Bronchial epithelial cell (primary cell): Measurements from ENCODE around the gene CDADC1. TPM values are rescaled to one million over a fixed set of nuclear protein-coding genes. Genes with fewer than 3 reads are reported as not detected.

Source experiments
- DNase-seq: peaks from one replicate; pipeline ENCODE4 v3.0.0-alpha.2; 2010; ENCODE audit warnings: low read depth
- FAIRE-seq: peaks from 2 replicates; lab custom pipeline; 2011; peaks lifted over from hg19 to GRCh38; lab: Jason Lieb, UNC
- H3K27me3 ChIP-seq: 2 replicates; pipeline ENCODE4 v1.5.1; 2011; ENCODE audit warnings: low read length; ENCODE audit not compliant: control insufficient read depth, insufficient read depth
- H3K36me3 ChIP-seq: 2 replicates; pipeline ENCODE4 v1.5.1; 2011; ENCODE audit warnings: low read length; ENCODE audit not compliant: control insufficient read depth, insufficient read depth
- H3K4me3 ChIP-seq: 2 replicates; pipeline ENCODE4 v1.5.1; 2011; ENCODE audit warnings: mild to moderate bottlenecking, low read depth, low read length, control low read depth
- total RNA-seq: library from RNA; depleted of rRNA; stranded (reverse); fragments of >200 nt; gene quantifications from 2 replicates; pipeline ENCODE4 v1.2.1, GENCODE V29; 2014
- TF ChIP-seq, protein P1 (sequence below): IDR thresholded peaks from 2 replicates; pipeline ENCODE4 v1.5.1; 2011; ENCODE audit warnings: mild to moderate bottlenecking, moderate library complexity, low read length, control low read depth, inconsistent platforms; ENCODE audit not compliant: insufficient read depth, severe bottlenecking

The CDADC1 gene
- total RNA-seq, 1 donor from 2014 or later = 6.6 TPM

GRCh38 chr13:49300739-49301589 is 53.2 kb downstream of the CDADC1 start:
- peak; percentile 67 for DNase-seq
- TF ChIP-seq, protein P1, sequence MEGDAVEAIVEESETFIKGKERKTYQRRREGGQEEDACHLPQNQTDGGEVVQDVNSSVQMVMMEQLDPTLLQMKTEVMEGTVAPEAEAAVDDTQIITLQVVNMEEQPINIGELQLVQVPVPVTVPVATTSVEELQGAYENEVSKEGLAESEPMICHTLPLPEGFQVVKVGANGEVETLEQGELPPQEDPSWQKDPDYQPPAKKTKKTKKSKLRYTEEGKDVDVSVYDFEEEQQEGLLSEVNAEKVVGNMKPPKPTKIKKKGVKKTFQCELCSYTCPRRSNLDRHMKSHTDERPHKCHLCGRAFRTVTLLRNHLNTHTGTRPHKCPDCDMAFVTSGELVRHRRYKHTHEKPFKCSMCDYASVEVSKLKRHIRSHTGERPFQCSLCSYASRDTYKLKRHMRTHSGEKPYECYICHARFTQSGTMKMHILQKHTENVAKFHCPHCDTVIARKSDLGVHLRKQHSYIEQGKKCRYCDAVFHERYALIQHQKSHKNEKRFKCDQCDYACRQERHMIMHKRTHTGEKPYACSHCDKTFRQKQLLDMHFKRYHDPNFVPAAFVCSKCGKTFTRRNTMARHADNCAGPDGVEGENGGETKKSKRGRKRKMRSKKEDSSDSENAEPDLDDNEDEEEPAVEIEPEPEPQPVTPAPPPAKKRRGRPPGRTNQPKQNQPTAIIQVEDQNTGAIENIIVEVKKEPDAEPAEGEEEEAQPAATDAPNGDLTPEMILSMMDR = peak; percentile 77
- Histone ChIP-seq H3K27me3 (no peaks in the 10 kb centered on the region), H3K36me3 (no peaks in the 10 kb centered on the region), H3K4me3 (no peak overlapping the region)
- peak; percentile 62 for FAIRE-seq

- TF ChIP-seq, protein P1 = no peak
- H3K4me3 ChIP-seq = no peak overlapping the region
- no peaks in the 10 kb centered on the region for H3K36me3 ChIP-seq
- DNase-seq (no peak), FAIRE-seq (no peak)
- no peaks in the 10 kb centered on the region for H3K27me3 ChIP-seq
Measured at GRCh38 chr13:49302222-49302621, 54.5 kb downstream of the CDADC1 start.

- DNase-seq = no peak
- TF ChIP-seq, protein P1 = no peak
- H3K27me3 ChIP-seq = no peaks in the 10 kb centered on the region
- no peaks in the 10 kb centered on the region for H3K36me3 ChIP-seq
- no peak for FAIRE-seq
- H3K4me3 ChIP-seq = no peak overlapping the region
Measured at GRCh38 chr13:49302817-49303216, 55.1 kb downstream of the CDADC1 start.

GRCh38 chr13:49303533-49304252 is 56.0 kb downstream of the CDADC1 start:
- FAIRE-seq (no peak), DNase-seq (no peak)
- no peaks in the 10 kb centered on the region for H3K27me3 ChIP-seq
- H3K36me3 ChIP-seq = no peaks in the 10 kb centered on the region
- TF ChIP-seq, protein P1 = no peak
- H3K4me3 ChIP-seq = no peak overlapping the region

DNA sequence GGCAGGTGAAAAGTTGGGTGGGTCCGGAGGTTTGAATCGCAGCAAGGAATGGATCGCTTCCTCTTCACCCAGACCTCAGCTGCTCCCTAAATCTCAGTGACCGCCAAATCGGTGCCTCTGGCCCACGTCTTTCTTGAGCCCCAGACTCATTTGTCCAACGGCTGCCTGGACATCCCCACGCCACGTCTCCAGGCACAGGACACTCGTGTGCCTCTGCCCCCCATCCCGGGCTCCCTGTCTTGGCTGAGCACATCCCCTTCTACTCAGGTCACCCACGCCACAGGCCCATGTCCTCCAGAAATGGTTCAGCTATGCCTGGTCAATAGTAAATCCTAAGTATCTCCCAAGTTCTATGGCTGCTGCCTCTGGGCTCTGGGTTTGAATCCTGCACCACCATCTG is 56.6 kb downstream of the CDADC1 start:
- TF ChIP-seq, protein P1 = no peak
- FAIRE-seq (no peak), DNase-seq (no peak)
- no peak overlapping the region for H3K4me3 ChIP-seq
- no peaks in the 10 kb centered on the region for H3K27me3 ChIP-seq
- H3K36me3 ChIP-seq = no peaks in the 10 kb centered on the region
